ENCODE results near the gene TXNRD1.

TXNRD1 gene

DNA sequence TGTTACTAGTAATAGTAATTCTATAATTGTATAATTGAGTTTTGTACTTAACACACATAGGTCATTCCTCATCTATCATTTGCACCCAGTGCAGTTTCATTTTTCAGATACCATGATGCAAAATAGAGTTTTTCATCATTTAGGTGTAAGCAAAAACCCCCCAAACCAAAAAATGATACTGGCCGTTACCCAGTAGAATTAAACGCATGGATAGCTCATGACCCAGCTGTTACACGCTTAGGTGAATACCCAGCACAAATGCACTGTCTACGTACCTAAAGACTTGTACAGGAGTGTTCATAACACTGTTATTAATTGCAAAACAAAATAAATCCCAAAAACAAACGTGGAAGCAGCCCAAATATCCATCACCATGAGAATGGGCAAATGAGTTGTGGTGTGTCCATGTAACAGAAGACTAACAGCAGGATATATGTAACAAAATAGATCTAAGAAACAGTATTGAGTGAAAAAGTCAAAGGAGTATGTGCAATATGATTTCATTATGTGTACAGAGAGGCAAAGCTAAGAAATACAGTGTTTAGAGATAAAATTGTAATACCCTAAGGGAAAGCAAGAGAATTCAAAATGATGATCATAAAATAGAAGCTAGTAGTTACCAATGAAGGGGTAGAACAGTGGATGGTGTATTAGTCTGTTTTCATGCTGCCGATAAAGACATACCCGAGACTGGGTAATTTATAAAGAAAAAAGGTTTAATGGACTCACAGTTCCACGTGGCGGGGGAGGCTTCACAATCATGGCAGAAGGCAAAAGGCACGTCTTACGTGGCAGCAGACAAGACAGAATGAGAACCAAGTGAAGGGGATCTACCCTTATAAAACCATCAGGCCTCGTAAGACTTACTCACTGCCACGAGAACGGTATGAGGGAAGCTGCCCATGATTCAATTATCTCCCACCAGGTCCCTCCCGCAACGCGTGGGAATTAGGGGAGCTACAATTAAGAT lies 137.7 kb downstream of the TXNRD1 start:
- FAIRE-seq: no peak

DNA sequence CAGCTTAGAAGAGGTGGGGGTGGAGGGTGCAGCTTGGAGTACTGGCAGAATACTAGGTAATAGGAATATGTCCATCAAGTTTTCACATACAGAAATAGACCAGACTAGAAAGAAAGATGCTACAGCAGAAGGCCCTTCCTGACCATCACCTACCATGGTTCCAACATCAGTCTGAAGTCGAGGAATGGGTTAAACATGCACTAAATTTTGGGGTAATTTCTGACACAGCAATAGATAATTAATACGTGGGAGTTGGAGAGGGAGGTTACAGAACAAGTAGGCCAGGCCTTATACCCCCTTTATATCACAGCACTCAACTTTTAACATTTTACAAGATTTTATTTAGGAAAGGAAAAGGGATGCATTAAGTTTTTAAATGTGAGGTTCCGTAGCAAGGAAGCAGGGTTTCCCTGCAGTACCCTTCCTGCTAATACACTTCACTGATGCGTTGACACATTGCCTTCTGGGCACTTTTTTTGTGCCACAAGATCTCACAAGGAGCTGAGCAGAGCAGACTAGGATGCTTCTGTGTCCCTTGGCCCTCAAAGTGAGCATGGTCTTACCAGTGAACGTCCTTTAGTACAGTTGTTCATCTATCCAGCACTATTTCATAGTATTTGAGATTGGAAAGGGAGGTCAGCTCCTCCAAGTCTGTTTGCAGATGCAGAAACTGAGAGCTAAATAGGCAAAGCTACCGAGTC lies 138.7 kb downstream of the TXNRD1 start:
- no peak for FAIRE-seq

DNA sequence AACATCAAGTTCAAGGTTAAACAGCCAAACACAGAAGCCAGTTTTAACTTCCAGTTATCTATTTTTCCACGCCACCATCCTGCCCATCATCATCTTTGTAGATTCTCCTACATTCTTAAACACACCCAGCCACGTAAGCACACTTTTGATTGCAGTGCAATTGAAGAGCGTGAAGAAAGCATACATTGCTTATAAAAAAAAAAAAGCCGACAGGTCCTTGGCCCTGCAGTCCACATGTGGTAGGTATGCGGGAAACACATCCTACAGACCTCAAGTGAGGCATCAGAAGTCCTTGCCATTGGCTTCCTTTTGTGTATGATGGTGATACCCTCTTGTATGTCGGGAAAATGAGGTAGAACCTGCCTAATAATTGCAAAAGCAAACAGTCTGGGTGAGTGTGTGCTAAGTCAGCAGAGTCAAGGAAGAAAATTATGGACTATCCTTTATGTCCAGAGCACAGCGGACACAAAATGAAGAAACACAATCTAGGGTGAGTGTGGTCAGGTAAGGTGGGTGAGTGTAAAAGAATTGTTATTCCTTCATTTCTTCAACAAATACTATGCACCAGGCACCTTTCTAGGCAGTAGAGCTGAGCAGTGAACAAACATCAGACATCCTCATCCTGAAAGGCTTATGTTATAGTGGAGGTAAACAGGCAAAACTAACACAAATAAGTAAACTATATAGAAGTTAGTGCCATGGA lies 139.4 kb downstream of the TXNRD1 start:
- FAIRE-seq: no peak

DNA sequence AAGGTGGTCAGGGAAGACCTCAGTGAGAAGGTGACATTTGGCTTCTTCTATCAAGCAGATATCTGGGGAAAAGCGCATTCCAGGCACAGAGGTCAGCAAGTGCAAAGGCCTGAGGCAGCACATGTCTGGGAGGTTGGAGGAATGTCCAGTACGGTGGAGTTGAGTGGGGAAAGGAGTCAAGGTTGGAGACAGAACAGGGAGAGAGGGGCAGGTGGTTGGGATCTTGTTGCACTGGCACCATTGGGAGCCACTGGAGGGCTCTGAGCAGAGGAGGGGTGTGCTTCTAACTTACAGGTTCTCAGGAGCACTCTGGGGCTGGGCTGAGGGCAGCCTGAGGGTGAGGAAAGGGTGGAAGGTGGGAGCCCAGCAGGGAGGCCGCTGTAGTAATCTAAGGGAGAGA lies 140.1 kb downstream of the TXNRD1 start:
- no peak for FAIRE-seq

DNA sequence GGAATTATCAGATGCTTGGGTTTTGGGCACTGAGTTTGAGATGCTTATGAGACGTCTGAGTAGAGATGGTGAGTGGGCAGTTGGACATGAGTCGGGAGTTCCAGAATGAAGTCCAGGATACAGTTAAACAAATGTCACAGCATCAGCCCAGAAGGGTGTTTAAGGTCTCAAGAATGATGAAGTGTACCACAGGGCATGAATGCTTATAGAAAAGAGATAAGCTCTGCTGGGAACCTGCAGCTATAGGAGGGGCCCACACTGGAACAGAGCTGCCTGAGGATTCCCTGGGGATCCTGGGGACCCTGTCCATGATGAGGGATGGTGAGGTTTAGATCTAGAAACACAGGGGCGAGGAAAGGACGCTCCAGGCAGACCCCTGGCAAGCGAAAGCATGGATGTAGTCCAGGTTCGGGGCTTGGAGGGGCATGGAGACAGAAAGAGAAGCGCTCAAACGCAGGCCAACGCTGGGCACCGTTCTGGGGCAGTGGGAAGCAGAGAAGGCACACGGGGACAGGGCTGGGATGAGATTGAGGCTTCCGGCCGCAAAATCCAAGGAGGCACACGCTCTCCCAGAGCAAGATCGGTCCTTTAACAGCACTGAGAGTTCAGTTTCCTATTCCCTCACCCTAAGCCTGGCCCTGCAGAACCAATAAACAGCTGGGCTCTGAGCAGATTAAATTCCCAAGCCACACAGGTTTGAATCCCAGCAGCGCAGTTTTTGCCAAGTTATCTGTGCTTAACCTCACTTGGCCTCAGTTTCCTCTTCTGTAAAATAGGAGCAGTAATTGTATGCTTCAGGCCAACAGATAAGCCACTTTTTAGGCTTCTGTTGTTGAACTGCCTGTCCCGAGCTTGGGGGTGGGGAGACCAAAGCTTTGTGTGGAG lies 140.9 kb downstream of the TXNRD1 start:
- FAIRE-seq: no peak

DNA sequence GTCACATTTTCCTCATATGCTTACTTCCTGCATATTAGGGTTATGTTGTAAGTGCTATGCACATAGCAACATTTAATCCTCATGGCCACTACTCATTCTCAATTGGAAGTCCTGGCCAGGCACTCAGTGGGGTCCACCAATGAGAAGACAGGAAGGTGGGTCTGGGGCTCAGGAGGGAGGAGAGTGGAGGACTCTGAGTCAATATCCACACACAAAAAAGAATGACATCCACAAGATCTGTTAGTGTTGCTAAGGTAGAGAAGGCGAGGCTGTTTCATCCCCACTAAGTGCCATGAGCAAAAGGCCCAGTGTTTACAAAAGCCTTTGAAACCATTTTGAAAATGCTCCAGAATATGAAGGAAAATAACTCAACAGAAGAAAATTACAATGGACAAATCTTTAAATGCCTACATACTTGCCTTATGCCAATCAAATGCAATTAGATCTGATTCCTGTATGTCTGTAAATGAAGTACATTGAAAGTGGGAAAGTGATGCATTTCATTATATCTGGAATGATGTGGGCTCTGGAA lies 141.9 kb downstream of the TXNRD1 start:
- no peak for FAIRE-seq

DNA sequence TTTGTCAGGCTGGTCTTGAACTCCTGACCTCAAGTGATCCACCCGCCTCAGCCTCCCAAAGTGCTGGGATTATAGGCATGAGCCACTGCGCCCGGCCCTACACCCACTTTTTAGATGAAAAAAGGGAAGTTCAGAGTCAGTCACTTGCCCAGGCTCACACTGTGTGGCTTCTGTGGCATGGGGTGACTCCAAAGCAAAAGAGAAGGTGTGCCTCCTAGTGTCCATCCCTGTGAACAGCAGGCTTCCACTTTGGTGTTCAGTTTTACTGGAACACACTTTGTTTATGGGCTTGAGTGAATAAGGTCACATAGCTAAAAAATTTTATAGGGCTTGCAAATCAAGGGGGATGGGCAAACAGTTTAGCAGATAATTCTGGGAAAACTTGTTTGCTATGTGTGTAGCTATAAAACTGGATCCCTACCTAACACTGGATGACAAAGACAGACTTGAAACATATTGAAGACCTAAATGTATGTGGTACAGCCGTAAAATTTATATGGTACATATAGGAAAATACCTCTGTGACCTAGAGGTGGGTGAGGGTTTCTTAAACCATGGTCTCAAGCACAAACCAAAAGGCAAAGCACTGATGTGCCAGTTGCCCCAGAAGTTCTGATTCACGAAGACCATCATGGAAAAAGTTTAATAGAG lies 142.9 kb downstream of the TXNRD1 start:
- FAIRE-seq: no peak

DNA sequence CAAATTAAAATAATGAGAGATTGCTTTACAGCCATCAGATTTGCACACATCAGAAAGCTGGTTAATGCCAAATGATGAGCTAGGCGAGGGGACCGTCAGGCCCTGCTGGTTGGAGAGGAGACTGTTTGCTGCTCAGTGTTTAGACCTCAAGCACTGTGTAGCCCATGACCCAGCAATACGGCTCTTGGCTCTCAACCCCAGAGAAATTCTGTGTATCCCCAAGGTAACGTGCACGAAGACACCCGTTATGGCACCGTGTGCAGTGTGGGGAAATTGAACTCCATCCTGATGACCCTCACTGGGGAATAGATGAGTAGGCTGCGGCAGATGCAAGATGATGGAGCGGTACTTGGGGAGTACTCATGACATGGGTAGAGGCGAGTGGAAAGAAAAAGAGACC lies 143.6 kb downstream of the TXNRD1 start:
- no peak for FAIRE-seq

DNA sequence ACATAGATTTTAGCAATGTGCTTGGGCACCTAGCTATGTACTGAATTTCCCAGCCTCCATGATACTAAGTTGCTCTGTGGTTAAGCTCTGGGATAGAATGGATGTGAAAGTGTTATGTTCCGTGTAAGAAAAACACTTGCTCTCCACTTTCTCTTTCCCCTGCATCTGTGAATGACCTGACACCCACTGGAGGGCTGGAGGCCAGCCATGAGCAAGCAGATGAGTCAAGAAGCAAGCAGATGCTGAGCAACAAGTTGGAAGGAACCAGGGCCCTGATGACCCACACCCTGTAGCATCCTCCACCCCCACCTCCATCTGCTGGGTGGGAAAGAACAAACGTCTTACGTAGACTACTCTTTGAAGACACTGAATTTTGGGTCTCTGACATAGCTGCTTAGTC lies 144.6 kb downstream of the TXNRD1 start:
- FAIRE-seq: no peak

DNA sequence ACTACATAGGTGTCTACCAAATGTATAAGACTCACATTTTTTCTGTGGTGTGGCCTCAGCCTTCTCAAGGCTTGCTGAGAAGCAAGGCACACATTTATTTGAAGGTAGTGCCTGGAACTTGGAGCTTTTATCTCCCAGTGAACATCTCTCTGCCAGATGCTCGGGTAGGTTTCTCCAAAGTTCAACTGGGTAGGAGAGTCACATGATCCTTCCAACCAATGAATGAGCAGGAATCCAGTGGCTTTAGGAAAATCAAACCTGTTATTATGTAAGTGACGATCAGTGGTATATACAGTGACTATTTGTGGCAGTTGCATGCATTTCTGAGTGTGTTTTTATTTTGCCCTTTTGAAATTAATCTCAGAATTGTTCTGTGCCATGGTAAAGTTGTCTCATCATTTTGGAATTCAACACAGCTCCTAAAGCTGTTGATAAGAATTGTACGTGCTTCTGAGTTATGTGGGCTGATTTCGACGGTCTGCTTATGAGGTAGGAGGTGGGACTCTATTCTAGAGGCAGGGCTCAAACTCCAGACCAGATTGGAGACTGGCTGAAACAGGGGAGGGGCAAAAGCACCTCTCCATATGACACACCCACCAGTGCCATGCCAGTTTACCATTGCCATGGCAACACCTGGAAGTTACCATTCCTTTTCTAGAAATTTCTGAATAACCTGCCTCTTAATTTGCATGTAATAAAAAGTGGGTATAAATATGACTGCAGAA lies 145.6 kb downstream of the TXNRD1 start:
- no peak for FAIRE-seq

DNA sequence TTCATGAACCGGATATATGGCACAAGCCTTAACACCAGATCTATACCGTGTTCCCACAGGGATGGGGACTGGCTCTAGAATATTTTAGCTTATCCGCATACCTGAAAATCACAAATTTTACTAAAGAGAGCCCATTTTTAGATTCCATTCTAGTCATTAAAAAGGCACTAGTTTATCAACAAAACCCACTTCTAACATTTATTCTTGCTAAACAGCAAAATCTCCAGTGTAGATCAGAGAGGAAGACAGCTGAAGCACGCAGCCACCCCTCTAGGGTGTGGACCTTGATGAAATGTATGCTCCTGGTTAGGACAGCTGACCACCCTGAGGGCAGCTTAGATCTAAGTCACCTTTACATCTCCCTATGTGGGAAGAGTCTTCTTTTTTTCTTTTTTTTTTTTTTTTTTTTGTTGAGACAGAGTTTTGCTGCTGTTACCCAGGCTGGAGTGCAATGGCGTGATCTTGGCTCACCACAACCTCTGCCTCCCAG lies 150.4 kb downstream of the TXNRD1 start:
- no peak for FAIRE-seq

DNA sequence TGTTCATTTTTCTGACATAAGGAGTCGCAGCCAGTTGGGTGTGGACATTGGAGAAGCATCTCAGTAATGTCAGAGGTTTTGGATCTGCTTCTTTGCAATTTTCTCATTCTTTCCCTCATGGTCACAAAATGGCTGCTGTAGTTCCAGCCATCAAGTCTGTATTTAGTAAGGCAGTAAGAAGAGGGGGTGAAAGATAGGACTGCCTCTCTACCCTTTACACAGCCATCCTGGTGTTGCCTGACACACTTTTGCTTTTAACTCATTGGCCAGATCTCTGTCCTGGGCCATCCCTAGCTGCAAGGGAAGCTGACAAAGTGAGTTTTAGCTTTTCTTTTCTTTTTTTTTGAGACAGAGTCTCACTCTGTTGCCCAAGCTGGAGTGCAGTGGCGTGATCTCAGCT lies 154.1 kb downstream of the TXNRD1 start:
- no peak for FAIRE-seq

DNA sequence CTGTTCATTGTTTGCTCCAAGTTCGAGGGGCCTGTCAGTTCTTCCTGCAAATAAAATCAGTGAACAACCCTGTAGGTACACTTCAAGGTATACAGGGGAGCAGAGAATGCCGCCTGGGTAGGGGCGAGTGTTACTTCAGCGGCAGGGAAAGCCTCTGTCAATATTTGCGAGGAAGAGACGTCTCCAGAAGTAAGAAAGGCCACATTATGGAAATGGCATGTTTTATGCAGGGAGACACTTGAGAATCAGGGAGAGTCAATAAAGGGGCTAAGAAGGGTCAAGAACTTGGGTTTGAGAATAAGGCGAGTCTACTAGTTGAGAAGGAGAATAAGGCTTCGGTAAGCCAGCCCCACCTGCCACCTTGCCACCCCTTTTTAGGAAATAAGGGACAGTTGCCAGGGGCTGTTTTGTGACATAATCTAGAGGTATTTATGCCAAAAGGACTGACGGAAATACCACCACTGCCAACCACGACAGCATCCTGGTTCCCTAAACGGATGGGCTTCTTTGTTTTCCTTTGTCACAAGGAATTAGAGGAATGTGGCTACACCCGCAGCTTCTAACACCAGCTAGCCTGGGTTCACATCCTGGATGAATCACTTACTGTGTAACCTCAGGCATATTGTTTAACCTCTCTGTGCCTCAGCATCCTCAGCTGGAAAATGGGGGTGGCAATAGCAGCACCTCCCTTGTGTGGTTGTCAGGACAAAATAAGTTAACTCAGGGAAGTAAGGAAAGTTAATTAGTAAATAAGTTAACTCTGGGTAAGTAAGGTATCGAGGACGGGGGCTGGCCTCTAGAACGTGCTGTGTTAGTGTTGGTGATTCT lies 155.7 kb downstream of the TXNRD1 start:
- no peak for FAIRE-seq

DNA sequence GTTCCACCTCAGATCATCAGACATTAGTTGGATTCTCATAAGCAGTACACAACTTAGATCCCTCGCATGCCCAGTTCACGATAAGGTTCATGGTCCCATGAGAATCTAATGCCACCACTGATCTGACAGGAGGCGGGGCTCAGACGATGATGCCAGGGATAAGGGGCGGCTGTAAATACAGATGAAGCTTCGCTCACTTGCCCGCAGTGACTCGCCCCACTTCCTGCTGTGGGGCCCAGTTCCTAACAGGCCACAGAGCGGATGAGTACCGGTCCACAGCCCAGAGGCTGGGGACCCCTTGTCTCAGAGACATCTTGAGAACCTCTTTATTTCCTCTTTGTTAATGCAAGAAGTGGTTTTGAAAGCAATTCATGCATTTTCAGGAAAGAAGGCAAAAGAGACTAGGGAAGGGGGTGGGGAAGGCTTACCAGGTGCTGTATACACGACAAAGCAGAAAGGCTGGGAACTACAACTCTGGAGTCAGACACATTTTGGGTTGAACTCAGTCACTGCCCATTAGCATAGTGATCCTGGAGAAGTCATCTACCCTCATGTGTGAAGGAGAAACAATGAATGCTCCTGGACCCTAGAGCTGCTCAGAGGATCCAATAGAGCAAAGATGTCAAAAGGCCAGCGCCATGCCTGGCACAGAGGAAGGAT lies 156.6 kb downstream of the TXNRD1 start:
- no peak for FAIRE-seq

DNA sequence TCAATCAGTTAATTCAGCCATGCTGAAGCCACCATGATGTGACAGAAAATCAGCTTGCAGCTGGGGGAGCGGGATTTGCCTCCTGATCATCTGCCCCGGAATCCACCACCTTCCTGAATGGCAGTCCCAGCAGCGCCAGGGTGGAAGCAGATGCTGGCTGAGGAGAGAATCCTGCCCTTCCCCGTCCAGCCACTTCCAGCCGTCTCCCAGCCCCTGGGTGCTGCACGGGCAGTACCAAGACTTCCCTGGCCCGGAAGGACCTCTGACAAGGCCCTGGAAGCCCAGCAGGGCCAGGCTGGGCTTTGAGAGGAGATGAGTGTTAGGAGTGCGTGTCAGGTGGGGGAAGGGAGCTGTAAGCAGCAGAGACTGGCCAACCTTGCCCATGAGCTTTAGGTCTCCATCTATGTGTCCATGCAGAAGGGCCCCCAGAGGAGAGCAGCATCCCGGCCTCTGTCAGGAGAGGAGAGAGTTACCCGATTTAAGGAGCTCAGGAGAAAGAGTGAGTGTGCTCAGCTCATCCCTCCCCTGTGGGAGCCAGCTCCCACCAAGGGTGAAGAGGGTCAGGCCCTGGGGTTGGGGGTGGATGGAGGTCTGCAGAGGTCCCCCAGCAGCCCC lies 157.2 kb downstream of the TXNRD1 start:
- no peak for FAIRE-seq

DNA sequence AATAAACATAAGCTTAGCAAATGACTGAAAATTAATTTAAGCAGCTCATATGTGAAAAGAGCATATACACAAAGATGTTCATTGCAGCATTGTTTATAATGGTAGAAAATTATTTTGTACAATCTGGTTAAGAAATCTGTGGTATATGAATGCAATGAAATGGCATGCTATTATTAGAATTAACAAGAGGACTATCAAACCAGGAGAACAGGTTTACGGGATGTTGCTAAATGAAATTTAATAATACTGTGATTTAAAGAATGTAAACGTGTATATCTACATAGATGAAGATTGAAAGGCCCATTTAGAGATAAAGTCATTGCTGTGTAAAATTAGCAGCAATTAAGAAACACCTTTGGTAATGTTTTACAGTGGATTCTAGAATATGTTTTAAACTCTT lies 158.5 kb downstream of the TXNRD1 start:
- FAIRE-seq: no peak

DNA sequence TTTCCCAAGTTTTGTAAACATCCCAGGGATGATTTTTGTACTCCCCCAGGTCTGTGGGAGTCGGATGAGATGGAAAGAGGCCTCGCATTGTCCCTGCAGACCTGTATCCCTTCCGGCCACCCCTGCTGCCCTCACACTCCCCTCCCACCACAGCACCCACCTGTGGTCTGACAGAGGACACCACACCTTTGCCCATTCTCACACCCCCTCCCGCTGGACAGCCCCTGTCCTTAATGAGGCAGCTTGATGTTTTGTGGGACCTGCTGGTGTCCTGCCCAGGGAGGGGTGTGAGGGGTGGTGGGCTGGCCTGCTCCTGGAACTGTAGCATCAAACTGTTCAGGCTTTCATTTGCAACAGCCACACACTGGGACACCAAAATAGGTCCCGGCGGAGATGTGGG lies 159.2 kb downstream of the TXNRD1 start:
- no peak for FAIRE-seq

DNA sequence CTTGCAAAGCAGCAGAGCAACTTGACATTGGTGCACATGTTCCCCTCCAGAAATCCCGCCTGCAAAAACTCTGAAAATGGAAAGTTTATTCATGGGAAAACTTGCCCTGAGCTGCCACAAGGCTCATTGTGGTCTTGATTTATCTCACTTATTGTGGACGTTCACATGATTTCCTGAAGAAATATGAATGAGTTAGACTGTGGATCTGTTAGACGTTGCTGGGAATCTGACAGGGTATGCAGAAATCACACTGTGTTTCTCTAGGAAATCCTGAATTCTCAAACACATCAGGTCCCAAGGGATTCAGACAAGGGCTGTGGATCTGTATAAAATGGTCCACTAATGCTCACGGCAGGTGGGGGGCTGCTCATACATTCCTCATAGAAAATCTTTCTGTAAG lies 160.2 kb downstream of the TXNRD1 start:
- no peak for FAIRE-seq
